HK-2 (cell line): ENCODE data around the gene TGM1.
"Not testable (repeated sequence)": the region's sequence is repeated elsewhere in the genome, so short reads cannot be mapped to it uniquely, and the experiment has no call there.

Source experiments
- DNase-seq: peaks from one replicate; pipeline ENCODE4 v3.0.0-alpha.2; 2018; ENCODE audit not compliant: unreplicated experiment

The TGM1 gene

DNA sequence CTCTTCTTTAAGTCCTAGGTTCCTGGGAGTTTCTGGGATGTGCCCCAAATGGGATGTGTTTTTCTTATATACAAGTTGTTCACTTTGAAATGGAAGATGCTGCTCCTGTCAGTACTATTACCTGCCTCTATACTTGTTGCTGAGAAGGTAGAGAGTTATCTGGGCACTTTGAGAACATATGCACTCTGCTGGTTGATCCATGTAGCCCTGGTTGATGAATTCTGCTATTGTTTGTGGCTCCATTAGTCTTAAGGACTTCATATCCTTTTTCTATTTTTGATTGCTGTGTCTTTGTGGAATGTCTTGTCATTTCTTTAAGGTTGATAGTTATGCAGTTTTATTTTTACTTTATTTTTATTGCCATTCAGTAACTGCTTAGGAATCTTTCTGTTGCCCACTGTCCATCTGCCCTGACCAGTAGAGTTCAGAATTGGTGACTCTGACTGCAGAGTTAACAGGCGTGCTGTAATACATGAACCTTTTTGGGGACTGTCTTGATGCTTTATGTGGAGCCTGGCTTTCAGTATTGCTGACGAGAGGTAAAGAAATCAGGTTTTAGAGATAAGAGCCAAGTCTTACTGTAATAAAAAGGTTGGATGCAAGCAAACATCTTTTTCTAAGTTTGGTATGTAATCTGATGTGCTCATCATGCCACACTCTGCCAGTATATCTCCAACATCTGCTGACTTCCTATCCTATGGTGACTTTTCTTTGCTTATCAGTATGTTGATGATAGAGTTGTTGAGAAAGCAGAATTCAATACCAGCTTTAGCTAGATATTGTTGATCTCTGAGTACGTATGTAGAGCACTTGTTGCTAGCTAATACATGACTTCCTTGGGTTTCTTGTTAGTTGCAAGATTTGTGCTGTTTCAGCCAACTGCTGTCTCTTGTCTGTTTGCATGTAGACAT, 28.6 kb downstream of the TGM1 start:
- no peak for DNase-seq

GRCh38 chr14:24233538-24233866, 29.5 kb downstream of the TGM1 start:
- no peak for DNase-seq

GRCh38 chr14:24232645-24233537, 30.1 kb downstream of the TGM1 start, which contains the start of gene GMPR2:
GMPR2 (plus strand) TSS chr14:24232929; CDS start chr14:24233254, 325 bp downstream.
- no peak for DNase-seq

GRCh38 chr14:24232121-24232644, 30.8 kb downstream of the TGM1 start, which contains the start of gene NEDD8:
NEDD8 (minus strand) TSS chr14:24232367; CDS start chr14:24232267, 100 bp downstream.
- DNase-seq = peak; percentile 88

DNA sequence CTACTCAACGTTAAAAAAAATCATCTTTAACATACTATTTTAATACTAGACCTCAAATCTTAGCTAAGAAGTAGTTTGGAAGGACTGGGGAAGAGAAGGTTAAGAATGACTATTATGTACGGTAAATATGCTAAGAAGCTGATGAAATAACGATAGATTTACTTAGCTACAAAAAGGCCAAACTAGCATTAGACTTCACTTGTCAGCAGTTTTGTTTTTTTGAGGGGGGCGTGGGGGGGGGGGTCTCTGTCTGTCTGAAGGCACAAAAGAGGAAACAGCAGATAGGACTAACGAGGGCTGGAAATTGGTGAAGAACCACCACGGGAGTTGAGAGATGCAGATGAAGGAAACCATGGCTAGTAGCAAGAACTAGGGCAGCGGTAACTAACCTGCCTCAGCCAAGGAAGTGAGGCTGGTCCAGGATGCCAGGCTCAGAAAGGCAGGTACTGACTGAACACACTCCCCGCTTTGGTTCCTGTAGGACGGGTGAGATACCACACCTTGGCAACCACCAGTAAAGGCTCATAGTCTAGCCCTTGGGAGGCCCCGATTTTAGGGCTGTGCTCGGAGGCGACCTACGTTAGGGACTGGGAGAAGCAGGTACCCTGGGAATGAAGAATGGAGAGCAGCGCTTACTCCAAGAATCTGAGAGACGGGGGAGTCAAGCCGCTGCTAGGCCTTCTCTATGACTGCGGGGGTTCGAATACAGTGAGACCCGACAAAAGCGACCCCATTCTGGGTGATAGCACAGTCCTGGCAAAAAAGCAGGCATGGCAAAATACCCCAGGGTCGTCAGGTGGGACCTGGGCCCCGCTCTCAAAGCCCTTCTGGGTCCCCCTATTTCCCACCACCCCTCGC, 31.5 kb downstream of the TGM1 start:
- DNase-seq = no peak

GRCh38 chr14:24228902-24229301, 34.1 kb downstream of the TGM1 start:
- no peak for DNase-seq

- no peak for DNase-seq
Measured at GRCh38 chr14:24226473-24226872, 36.5 kb downstream of the TGM1 start.

GRCh38 chr14:24224618-24225071, 38.3 kb downstream of the TGM1 start:
- DNase-seq = no peak

DNA sequence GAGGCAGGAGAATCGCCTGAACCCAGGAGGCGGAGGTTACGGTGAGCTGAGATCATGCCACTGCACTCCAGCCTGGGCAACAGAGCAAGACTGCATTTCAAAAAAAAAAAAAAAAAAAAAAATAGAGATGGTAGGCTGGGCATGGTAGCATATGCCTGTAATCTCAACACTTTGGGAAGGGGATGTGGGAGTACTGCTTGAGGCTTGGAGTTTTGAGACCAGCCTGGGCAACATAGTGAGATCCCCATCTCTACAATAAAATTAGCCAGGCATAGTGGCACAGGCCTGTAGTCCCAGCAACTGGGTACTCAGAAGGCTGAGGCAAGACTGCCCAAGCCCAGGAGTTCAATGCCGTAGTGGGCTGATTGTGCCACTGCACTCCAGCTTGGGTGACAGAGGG, 40.0 kb downstream of the TGM1 start:
- DNase-seq = not testable (repeated sequence)

DNA sequence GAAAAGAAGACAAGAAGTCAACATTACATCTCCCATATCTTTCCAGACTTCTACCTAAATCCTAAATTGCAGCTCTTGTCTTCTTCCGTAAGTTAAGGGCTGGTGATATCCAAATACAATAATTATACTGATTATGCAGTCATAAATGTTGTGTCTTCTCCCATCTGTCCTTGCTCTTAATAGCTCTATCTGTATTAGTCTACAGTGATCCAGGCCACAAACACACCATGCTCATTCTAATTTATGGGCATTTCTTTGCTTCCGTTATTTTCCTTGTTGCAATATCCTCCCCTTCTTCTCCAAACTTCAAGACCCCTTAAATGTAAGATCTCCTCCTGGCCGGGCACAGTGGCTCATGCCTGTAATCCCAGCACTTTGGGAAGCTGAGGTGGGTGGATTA, 43.5 kb downstream of the TGM1 start:
- DNase-seq = no peak

DNA sequence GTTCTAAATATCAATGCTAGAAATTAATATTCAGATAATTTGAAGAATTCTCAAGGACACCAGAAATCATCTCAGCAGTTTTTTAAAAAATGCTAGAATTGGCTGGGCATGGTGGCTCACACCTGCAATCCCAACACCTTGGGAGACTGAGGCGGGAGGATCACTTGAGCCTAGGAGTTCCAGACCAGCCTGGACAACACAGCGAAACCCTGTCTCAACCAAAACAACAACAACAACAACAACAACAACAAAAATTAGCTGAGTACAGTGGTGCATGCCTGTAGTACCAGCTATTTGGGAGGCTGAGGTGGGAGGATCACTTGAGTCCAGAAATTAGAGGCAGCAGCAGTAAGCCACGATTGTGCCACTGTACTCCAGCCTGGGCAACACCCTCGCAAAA, 43.9 kb downstream of the TGM1 start:
- DNase-seq = no peak

GRCh38 chr14:24216876-24217275, 46.1 kb downstream of the TGM1 start:
- not testable (repeated sequence) for DNase-seq

DNA sequence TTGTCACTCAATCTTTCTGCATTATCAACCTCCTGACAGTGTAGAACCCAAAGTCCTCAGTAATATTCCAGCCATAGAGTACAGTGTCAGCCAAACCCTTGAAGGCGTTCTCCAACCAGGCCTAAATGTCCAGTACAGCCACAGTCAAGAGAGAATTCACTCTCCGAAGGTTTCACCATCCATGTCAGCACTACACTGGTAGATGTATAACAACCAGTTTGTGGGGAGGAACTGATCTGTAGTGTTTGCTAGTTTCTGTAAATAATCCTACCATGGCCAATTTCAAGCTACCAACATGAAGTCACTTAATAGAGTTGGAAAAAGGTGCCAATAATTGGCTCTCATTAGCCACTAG, 46.7 kb downstream of the TGM1 start:
- no peak for DNase-seq

GRCh38 chr14:24215495-24216344, 47.3 kb downstream of the TGM1 start, which contains the start of gene MDP1:
MDP1 (minus strand) TSS chr14:24216066; CDS start chr14:24215955, 111 bp downstream.
- DNase-seq = peak; percentile 78

GRCh38 chr14:24213866-24214662, 48.9 kb downstream of the TGM1 start:
- DNase-seq = no peak

- peak; percentile 98 for DNase-seq
Measured at GRCh38 chr14:24212924-24213865, 49.8 kb downstream of the TGM1 start, which contains the start of gene CHMP4A. CHMP4A (minus strand) TSS chr14:24213488; CDS start chr14:24213439, 49 bp downstream.

GRCh38 chr14:24211311-24211710, 51.7 kb downstream of the TGM1 start:
- DNase-seq = no peak

- DNase-seq = no peak
Measured at GRCh38 chr14:24207625-24208024, 55.4 kb downstream of the TGM1 start.
